OCI-LY3 (cell line): ENCODE results near the gene PHF5A.

Source experiments
- EZH2phosphoT487 ChIP-seq: fragments of 200-600 bp; shearing (Covaris generic); IDR thresholded peaks from 2 replicates; pipeline ENCODE4 v1.6.1; 2018; ENCODE audit warnings: antibody characterized with exemption, mixed run types, low read depth
- TF ChIP-seq, protein P1 (sequence below): fragments of 200-600, 300-600 bp; sonication (generic); IDR thresholded peaks from 2 replicates; pipeline ENCODE4 v1.5.1; 2014; ENCODE audit warnings: antibody characterized with exemption, low read length, low read depth

DNA sequence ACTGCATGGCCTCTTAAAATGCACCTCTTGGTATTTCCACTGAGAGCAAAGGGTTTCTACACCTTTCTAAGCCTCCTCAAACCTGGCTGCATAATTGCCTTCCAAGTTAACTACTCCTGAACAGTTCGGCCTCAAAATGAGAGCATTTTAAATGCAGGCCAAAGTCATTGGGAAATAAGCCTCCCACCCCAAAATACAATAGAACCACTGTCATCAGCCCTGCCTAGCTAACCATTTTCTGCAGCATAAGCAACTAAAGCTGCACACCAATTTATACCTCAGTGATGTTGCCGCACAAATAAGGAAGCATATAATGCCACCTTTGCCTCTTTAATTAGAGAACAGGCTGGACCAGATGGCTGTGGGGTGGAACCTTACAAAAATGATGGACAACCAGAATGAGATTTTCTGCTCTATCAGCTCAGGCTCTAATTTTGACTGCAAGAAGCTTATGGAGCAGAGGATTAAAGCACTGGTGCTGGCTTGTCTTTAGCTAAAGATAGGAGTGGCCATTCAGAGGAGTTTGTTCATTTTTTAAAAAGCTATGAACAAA lies 26.2 kb downstream of the PHF5A start:
- TF ChIP-seq, protein P1, sequence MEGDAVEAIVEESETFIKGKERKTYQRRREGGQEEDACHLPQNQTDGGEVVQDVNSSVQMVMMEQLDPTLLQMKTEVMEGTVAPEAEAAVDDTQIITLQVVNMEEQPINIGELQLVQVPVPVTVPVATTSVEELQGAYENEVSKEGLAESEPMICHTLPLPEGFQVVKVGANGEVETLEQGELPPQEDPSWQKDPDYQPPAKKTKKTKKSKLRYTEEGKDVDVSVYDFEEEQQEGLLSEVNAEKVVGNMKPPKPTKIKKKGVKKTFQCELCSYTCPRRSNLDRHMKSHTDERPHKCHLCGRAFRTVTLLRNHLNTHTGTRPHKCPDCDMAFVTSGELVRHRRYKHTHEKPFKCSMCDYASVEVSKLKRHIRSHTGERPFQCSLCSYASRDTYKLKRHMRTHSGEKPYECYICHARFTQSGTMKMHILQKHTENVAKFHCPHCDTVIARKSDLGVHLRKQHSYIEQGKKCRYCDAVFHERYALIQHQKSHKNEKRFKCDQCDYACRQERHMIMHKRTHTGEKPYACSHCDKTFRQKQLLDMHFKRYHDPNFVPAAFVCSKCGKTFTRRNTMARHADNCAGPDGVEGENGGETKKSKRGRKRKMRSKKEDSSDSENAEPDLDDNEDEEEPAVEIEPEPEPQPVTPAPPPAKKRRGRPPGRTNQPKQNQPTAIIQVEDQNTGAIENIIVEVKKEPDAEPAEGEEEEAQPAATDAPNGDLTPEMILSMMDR, result no peak
- TF ChIP-seq EZH2phosphoT487, result no peak
